ENCODE results near the gene CHD5.

The CHD5 gene

GRCh38 chr1:6094246-6094645 lies 85.9 kb downstream of the CHD5 start:
- H3F3A ChIP-seq (ENCODE audit: insufficient read depth, low read length): no peaks in the 10 kb centered on the region
- H4K20me1 ChIP-seq (ENCODE audit: insufficient read depth, low read length): no peaks in the 10 kb centered on the region
- no peaks in the 10 kb centered on the region for H3K27me3 ChIP-seq (replicated peaks; ENCODE audit: insufficient read depth, low read length)
- no peaks in the 10 kb centered on the region; the same call in 1 of the 2 replicates for H3K36me3 ChIP-seq (replicated peaks; ENCODE audit: insufficient read depth, low read length)
- H3K4me2 ChIP-seq (ENCODE audit: low read depth, low read length): no peak overlapping the region
- no peak overlapping the region for H3K27ac ChIP-seq (ENCODE audit: low read length)
- no peak overlapping the region for H3K4me3 ChIP-seq (ENCODE audit: low read length)
- no peak overlapping the region for H3K9ac ChIP-seq (ENCODE audit: low read length)
- H2AFZ ChIP-seq (ENCODE audit: low read length): no peak overlapping the region
- no peaks in the 10 kb centered on the region for H3K9me3 ChIP-seq (replicated peaks; ENCODE audit: insufficient read depth, low read length)
- TF ChIP-seq EZH2phosphoT487 (IDR thresholded peaks at IDR 0.05; ENCODE audit: low read length) (no peak), CTCF (IDR thresholded peaks at IDR 0.05; ENCODE audit: low read length) (no peak), EZH2 (optimal IDR thresholded peaks at IDR 0.05; ENCODE audit: low read depth, low read length) (no peak)
- H3K4me1 ChIP-seq (ENCODE audit: low read length): no peaks in the 10 kb centered on the region
- no peaks in the 10 kb centered on the region for H3K9me2 ChIP-seq (replicated peaks; ENCODE audit: insufficient read depth, low read length)
- no peak for DNase-seq
- H3K79me2 ChIP-seq (ENCODE audit: low read length): no peaks in the 10 kb centered on the region

- no peaks in the 10 kb centered on the region for H4K20me1 ChIP-seq (ENCODE audit: insufficient read depth, low read length)
- H3K36me3 ChIP-seq (replicated peaks; ENCODE audit: insufficient read depth, low read length): no peaks in the 10 kb centered on the region; the same call in 1 of the 2 replicates
These were observed 86.5 kb downstream of the CHD5 start for GRCh38 chr1:6093611-6094010.

GRCh38 chr1:6093071-6093470 lies 87.0 kb downstream of the CHD5 start:
- DNase-seq: no peak
- H3K36me3 ChIP-seq (replicated peaks; ENCODE audit: insufficient read depth, low read length): no peaks in the 10 kb centered on the region; the same call in 1 of the 2 replicates
- H3K9me3 ChIP-seq (replicated peaks; ENCODE audit: insufficient read depth, low read length): no peaks in the 10 kb centered on the region
- H3K27me3 ChIP-seq (replicated peaks; ENCODE audit: insufficient read depth, low read length): no peaks in the 10 kb centered on the region
- H3K79me2 ChIP-seq (ENCODE audit: low read length): no peaks in the 10 kb centered on the region
- no peaks in the 10 kb centered on the region for H3K4me1 ChIP-seq (ENCODE audit: low read length)
- H3K4me3 ChIP-seq (ENCODE audit: low read length): no peak overlapping the region
- H3F3A ChIP-seq (ENCODE audit: insufficient read depth, low read length): no peaks in the 10 kb centered on the region
- no peak overlapping the region for H3K9ac ChIP-seq (ENCODE audit: low read length)
- H2AFZ ChIP-seq (ENCODE audit: low read length): no peak overlapping the region
- TF ChIP-seq CTCF (IDR thresholded peaks at IDR 0.05; ENCODE audit: low read length): no peak
- TF ChIP-seq EZH2phosphoT487 (IDR thresholded peaks at IDR 0.05; ENCODE audit: low read length): no peak
- no peak for TF ChIP-seq EZH2 (optimal IDR thresholded peaks at IDR 0.05; ENCODE audit: low read depth, low read length)
- H4K20me1 ChIP-seq (ENCODE audit: insufficient read depth, low read length): no peaks in the 10 kb centered on the region
- H3K4me2 ChIP-seq (ENCODE audit: low read depth, low read length): no peak overlapping the region
- H3K9me2 ChIP-seq (replicated peaks; ENCODE audit: insufficient read depth, low read length): no peaks in the 10 kb centered on the region
- no peak overlapping the region for H3K27ac ChIP-seq (ENCODE audit: low read length)

More at GRCh38 chr1:6093611-6094010, 86.5 kb downstream of the CHD5 start:
- Histone ChIP-seq H3F3A (ENCODE audit: insufficient read depth, low read length) (no peaks in the 10 kb centered on the region), H3K27me3 (replicated peaks; ENCODE audit: insufficient read depth, low read length) (no peaks in the 10 kb centered on the region), H3K79me2 (ENCODE audit: low read length) (no peaks in the 10 kb centered on the region), H3K4me2 (ENCODE audit: low read depth, low read length) (no peak overlapping the region), H3K9me2 (replicated peaks; ENCODE audit: insufficient read depth, low read length) (no peaks in the 10 kb centered on the region), H3K4me3 (ENCODE audit: low read length) (no peak overlapping the region), H3K9me3 (replicated peaks; ENCODE audit: insufficient read depth, low read length) (no peaks in the 10 kb centered on the region), H3K9ac (ENCODE audit: low read length) (no peak overlapping the region), H2AFZ (ENCODE audit: low read length) (no peak overlapping the region), H3K27ac (ENCODE audit: low read length) (no peak overlapping the region), H3K4me1 (ENCODE audit: low read length) (no peaks in the 10 kb centered on the region)
- TF ChIP-seq EZH2phosphoT487 (IDR thresholded peaks at IDR 0.05; ENCODE audit: low read length) (no peak), EZH2 (optimal IDR thresholded peaks at IDR 0.05; ENCODE audit: low read depth, low read length) (no peak), CTCF (IDR thresholded peaks at IDR 0.05; ENCODE audit: low read length) (no peak)
- no peak for DNase-seq

All from MM.1S (cell line).